H9 (cell line): Measurements from ENCODE around the gene STRIP1. TPM values are rescaled to one million over a fixed set of nuclear protein-coding genes. Genes with fewer than 3 reads are reported as not detected.

Experiments used
- DNase-seq: peaks from one replicate; pipeline ENCODE4 v3.0.0-alpha.2; 2017
- H2AFZ ChIP-seq: one replicate; pipeline ENCODE4 v1.6.1; 2013; ENCODE audit warnings: mild to moderate bottlenecking, low read length, control low read depth, moderate library complexity
- H2AK5ac ChIP-seq: 2 replicates; pipeline ENCODE4 v1.6.1; 2013; ENCODE audit warnings: low read length, control low read depth, mixed read lengths; ENCODE audit not compliant: insufficient read length
- H2BK120ac ChIP-seq: one replicate; pipeline ENCODE4 v1.6.1; 2013; ENCODE audit warnings: low read depth, mild to moderate bottlenecking, low read length, control low read depth, inconsistent platforms; ENCODE audit not compliant: poor library complexity, severe bottlenecking
- H2BK12ac ChIP-seq: 2 replicates; pipeline ENCODE4 v1.6.1; 2013; ENCODE audit warnings: low read length, control low read depth, mixed read lengths, low read depth; ENCODE audit not compliant: insufficient read length
- H2BK15ac ChIP-seq: 2 replicates; pipeline ENCODE4 v1.6.1; 2013; ENCODE audit warnings: low read depth, low read length, control low read depth
- H2BK20ac ChIP-seq: one replicate; pipeline ENCODE4 v1.6.1; 2013; ENCODE audit warnings: low read depth, mild to moderate bottlenecking, low read length, control low read depth, inconsistent platforms; ENCODE audit not compliant: poor library complexity, severe bottlenecking
- H2BK5ac ChIP-seq: 2 replicates; pipeline ENCODE4 v1.6.1; 2013; ENCODE audit warnings: low read length, control low read depth, mixed read lengths; ENCODE audit not compliant: insufficient read length
- H3K14ac ChIP-seq: 2 replicates; pipeline ENCODE4 v1.6.1; 2013; ENCODE audit warnings: low read length, control low read depth; ENCODE audit not compliant: insufficient read depth
- H3K18ac ChIP-seq: 2 replicates; pipeline ENCODE4 v1.6.1; 2013; ENCODE audit warnings: low read depth, mild to moderate bottlenecking, mixed read lengths, low read length, control low read depth; ENCODE audit not compliant: insufficient read length
- H3K23ac ChIP-seq: 2 replicates; pipeline ENCODE4 v1.6.1; 2013; ENCODE audit warnings: low read length, control low read depth, mixed read lengths, low read depth; ENCODE audit not compliant: insufficient read length
- H3K23me2 ChIP-seq: 2 replicates; pipeline ENCODE4 v1.6.1; 2013; ENCODE audit warnings: low read depth, mild to moderate bottlenecking, mixed read lengths, low read length, control low read depth; ENCODE audit not compliant: insufficient read length, poor library complexity, severe bottlenecking
- H3K27ac ChIP-seq: 2 replicates; pipeline ENCODE4 v1.5.1; 2013; ENCODE audit warnings: low read length, control low read depth, mixed read lengths, low read depth; ENCODE audit not compliant: insufficient read length
- H3K27me3 ChIP-seq: 2 replicates; pipeline ENCODE4 v1.6.1; 2013; ENCODE audit warnings: low read length, control low read depth, inconsistent platforms; ENCODE audit not compliant: insufficient read depth
- H3K4ac ChIP-seq: 2 replicates; pipeline ENCODE4 v1.6.1; 2013; ENCODE audit warnings: low read depth, mild to moderate bottlenecking, control low read depth, inconsistent platforms, low read length, moderate library complexity
- H3K4me1 ChIP-seq: 2 replicates; pipeline ENCODE4 v1.6.1; 2013; ENCODE audit warnings: low read length, control low read depth, inconsistent platforms; ENCODE audit not compliant: insufficient read depth
- H3K4me2 ChIP-seq: 2 replicates; pipeline ENCODE4 v1.6.1; 2013; ENCODE audit warnings: low read length, control low read depth, mixed read lengths; ENCODE audit not compliant: insufficient read length, insufficient read depth
- H3K56ac ChIP-seq: 2 replicates; pipeline ENCODE4 v1.6.1; 2013; ENCODE audit warnings: low read depth, mild to moderate bottlenecking, mixed read lengths, low read length, control low read depth; ENCODE audit not compliant: insufficient read length
- H3K79me1 ChIP-seq: 2 replicates; pipeline ENCODE4 v1.6.1; 2013; ENCODE audit warnings: low read depth, mild to moderate bottlenecking, moderate library complexity, low read length, control low read depth, inconsistent platforms; ENCODE audit not compliant: insufficient read depth, poor library complexity, severe bottlenecking
- H3K79me2 ChIP-seq: 2 replicates; pipeline ENCODE4 v1.6.1; 2013; ENCODE audit warnings: low read length, control low read depth, inconsistent platforms; ENCODE audit not compliant: insufficient read depth
- H3K9ac ChIP-seq: 2 replicates; pipeline ENCODE4 v1.6.1; 2013; ENCODE audit warnings: low read length, control low read depth, mixed read lengths; ENCODE audit not compliant: insufficient read length; ENCODE audit errors: extremely low read depth
- H3K9me3 ChIP-seq: one replicate; pipeline ENCODE4 v1.6.1; 2013; ENCODE audit warnings: low read depth, low read length, inconsistent platforms; ENCODE audit not compliant: control insufficient read depth
- H3T11ph ChIP-seq: one replicate; pipeline ENCODE4 v1.6.1; 2013; ENCODE audit warnings: mild to moderate bottlenecking, low read length, control low read depth, inconsistent platforms
- H4K20me1 ChIP-seq: one replicate; pipeline ENCODE4 v1.6.1; 2013; ENCODE audit not compliant: control insufficient read depth, insufficient read length, insufficient read depth
- H4K5ac ChIP-seq: 2 replicates; pipeline ENCODE4 v1.6.1; 2013; ENCODE audit warnings: low read depth, mild to moderate bottlenecking, mixed read lengths, low read length, control low read depth; ENCODE audit not compliant: insufficient read length
- H4K8ac ChIP-seq: replicated peaks from 2 replicates; pipeline ENCODE4 v1.6.1; 2013; ENCODE audit warnings: low read length, control low read depth, mixed read lengths, low read depth; ENCODE audit not compliant: insufficient read length
- H4K91ac ChIP-seq: 2 replicates; pipeline ENCODE4 v1.6.1; 2013; ENCODE audit warnings: low read depth, mild to moderate bottlenecking, moderate library complexity, mixed read lengths, low read length, control low read depth; ENCODE audit not compliant: insufficient read length
- H3K27ac Mint-ChIP-seq, 3 experiments: 2 replicates in 2 of 3; 3 replicates in 1 of 3; pipeline ENCODE4 v1.8.0; 2020 to 2021; ENCODE audit warnings: mixed read lengths in 3 of 3, mild to moderate bottlenecking in 1 of 3, moderate library complexity in 1 of 3
- H3K27me3 Mint-ChIP-seq: 2 replicates; pipeline ENCODE4 v1.8.0; 2021; ENCODE audit warnings: low read depth, mild to moderate bottlenecking, moderate library complexity, mixed read lengths
- H3K36me3 Mint-ChIP-seq, 3 experiments: 2 replicates in 2 of 3; 3 replicates in 1 of 3; pipeline ENCODE4 v1.8.0; 2020 to 2021; ENCODE audit warnings: low read depth in 3 of 3, mixed read lengths in 3 of 3; ENCODE audit not compliant: insufficient read depth in 1 of 3
- H3K4me1 Mint-ChIP-seq, 2 experiments: 2 replicates each; pipeline ENCODE4 v1.8.0; 2020; ENCODE audit warnings: mixed read lengths in 2 of 2
- H3K4me3 Mint-ChIP-seq, 2 experiments: 2 replicates in 1 of 2; 3 replicates in 1 of 2; pipeline ENCODE4 v1.8.0; 2020 to 2021; ENCODE audit warnings: mild to moderate bottlenecking in 2 of 2, mixed read lengths in 2 of 2, moderate library complexity in 1 of 2
- H3K9me3 Mint-ChIP-seq, 2 experiments: 2 replicates in 1 of 2; 3 replicates in 1 of 2; pipeline ENCODE4 v1.8.0; 2020; ENCODE audit warnings: mild to moderate bottlenecking in 2 of 2, mixed read lengths in 2 of 2, moderate library complexity in 1 of 2
- CTCF ChIP-seq: fragments of 200-600 bp; sonication (generic); conservative IDR thresholded peaks from 3 replicates; pipeline ENCODE4 v1.8.0; 2021; ENCODE audit warnings: antibody characterized with exemption, mild to moderate bottlenecking
- WGBS: extraction: QIAGEN DNeasy Blood & Tissue Kit; methylation state at CpG from one replicate; pipeline ENCODE4 v1.1.7; 2013; ENCODE audit warnings: missing lambda C conversion rate, low lambda C conversion rate, mixed read lengths; ENCODE audit not compliant: insufficient read length; ENCODE audit errors: extremely low coverage; 5-methylcytosine and 5-hydroxymethylcytosine counted together
- total RNA-seq: library from RNA; stranded (reverse); gene quantifications from 2 replicates; pipeline ENCODE4 v1.2.1, GENCODE V29; 2021

Gene STRIP1
- total RNA-seq, 1 experiment from 2014 or later = 43.6 TPM

GRCh38 chr1:110019770-110020169, 14.7 kb upstream of the STRIP1 start:
- no peak overlapping the region for H3K4me2 ChIP-seq
- no peak overlapping the region for H4K5ac ChIP-seq
- H2BK120ac ChIP-seq = no peak overlapping the region
- no CpG with 5 or more reads among the region's 1 CpG for WGBS
- H3K9me3 ChIP-seq = no peaks in the 10 kb centered on the region
- peaks cover 53 to 95% (median 86%) of the 10 kb centered on the region in 3 experiments; a peak in 6 of 7 replicates for H3K36me3 Mint-ChIP-seq
- no peak overlapping the region for H3K14ac ChIP-seq
- no peak overlapping the region for H4K91ac ChIP-seq
- no peak overlapping the region for H2BK5ac ChIP-seq
- no peak overlapping the region for H3K27ac ChIP-seq
- H3K23ac ChIP-seq = no peak overlapping the region
- H3K18ac ChIP-seq = no peak overlapping the region
- no peak overlapping the region for H3K9ac ChIP-seq
- no peaks in the 10 kb centered on the region for H3K79me1 ChIP-seq
- H4K20me1 ChIP-seq = no peaks in the 10 kb centered on the region
- no peaks in the 10 kb centered on the region for H3K9me3 Mint-ChIP-seq
- H3K79me2 ChIP-seq = no peaks in the 10 kb centered on the region
- no peak overlapping the region for H3T11ph ChIP-seq
- no peak overlapping the region for H2BK15ac ChIP-seq
- H2BK12ac ChIP-seq = no peak overlapping the region
- H3K27me3 ChIP-seq = no peaks in the 10 kb centered on the region
- H3K4me1 Mint-ChIP-seq = no peaks in the 10 kb centered on the region
- H3K4me3 Mint-ChIP-seq = no peak overlapping the region
- DNase-seq = no peak
- H3K56ac ChIP-seq = no peak overlapping the region
- H4K8ac ChIP-seq = no peak overlapping the region
- no peaks in the 10 kb centered on the region for H3K4me1 ChIP-seq
- H2AK5ac ChIP-seq = no peak overlapping the region
- no peak for TF ChIP-seq CTCF
- no peak overlapping the region for H3K4ac ChIP-seq
- H3K27me3 Mint-ChIP-seq = no peaks in the 10 kb centered on the region
- no peak overlapping the region for H3K27ac Mint-ChIP-seq
- H2AFZ ChIP-seq = no peak overlapping the region
- no peaks in the 10 kb centered on the region for H3K23me2 ChIP-seq
- no peak overlapping the region for H2BK20ac ChIP-seq
